HepG2 (cell line): ENCODE results near the gene MCF2L. TPM values are rescaled to one million over a fixed set of nuclear protein-coding genes. Genes with fewer than 3 reads are reported as not detected.

Source experiments
- ATAC-seq: fragments of 200-7000 bp; cut with Tn5 transposase; 3 replicates; pipeline ENCODE4 v1.9.1; 2020; ENCODE audit warnings: mild to moderate bottlenecking, moderate library complexity
- BruUV-seq: library from RNA; stranded (reverse); fragments of 400-500 nt; replicated peaks from 2 replicates; lab custom pipeline; 2021; lab: Mats Ljungman, UMichigan
- CTCF ChIA-PET: fragments of 300-600 bp; formaldehyde crosslinking; extraction: SDS; loops from one replicate; lab custom pipeline; 2021; ENCODE audit warnings: low total read pairs, inconsistent platforms, low intra/inter-chr PET ratio; lab: Yijun Ruan, JAX
- POLR2A ChIA-PET: fragments of 350-600 bp; sonication (Branson Sonifier 250); formaldehyde crosslinking; loops from one replicate; lab custom pipeline; 2020; ENCODE audit warnings: antibody characterized with exemption, inconsistent platforms; lab: Yijun Ruan, JAX
- DNase-seq: peaks from one replicate; pipeline ENCODE4 v3.0.0-alpha.2; 2015; ENCODE audit warnings: low spot score
- FAIRE-seq: peaks from 3 replicates; lab custom pipeline; 2011; peaks lifted over from hg19 to GRCh38; lab: Jason Lieb, UNC
- H2AFZ ChIP-seq: one replicate; pipeline ENCODE4 v1.6.1; 2011; ENCODE audit warnings: low read length, inconsistent platforms
- H3K27ac ChIP-seq: fragments of 300-600 bp; 3 replicates; pipeline ENCODE4 v1.8.0; 2011; ENCODE audit warnings: mixed run types, mild to moderate bottlenecking, mixed read lengths, low read length, inconsistent platforms; ENCODE audit not compliant: insufficient read depth; ENCODE audit errors: extremely low read length
- H3K27me3 ChIP-seq, 2 experiments: fragments of 200-600 bp in 1 of 2; 2 replicates in 1 of 2; 3 replicates in 1 of 2; pipeline versions ENCODE4 v1.6.0 to v1.8.0; 2011; ENCODE audit warnings: low read length in 2 of 2, mild to moderate bottlenecking in 2 of 2, moderate library complexity in 2 of 2, inconsistent platforms in 1 of 2; ENCODE audit not compliant: insufficient read depth in 2 of 2, control insufficient read depth in 1 of 2
- H3K36me3 ChIP-seq, 2 experiments: fragments of 200-600 bp in 1 of 2; replicated peaks in 1 of 2; 2 replicates in 1 of 2; 3 replicates in 1 of 2; pipeline versions ENCODE4 v1.5.1 to v1.8.0; 2011; ENCODE audit warnings: low read length in 2 of 2, inconsistent platforms in 1 of 2; ENCODE audit not compliant: insufficient read depth in 2 of 2, control insufficient read depth in 1 of 2
- H3K4me1 ChIP-seq: 2 replicates; pipeline ENCODE4 v1.5.1; 2012; ENCODE audit warnings: low read length, inconsistent platforms; ENCODE audit not compliant: insufficient read depth
- H3K4me2 ChIP-seq: 2 replicates; pipeline ENCODE4 v1.6.0; 2011; ENCODE audit warnings: low read depth, low read length, inconsistent platforms
- H3K4me3 ChIP-seq, 3 experiments: fragments of 200-600 bp in 1 of 3; sonication (generic), shearing (Covaris generic) in 1 of 3; replicated peaks in 1 of 3; 2 replicates each; pipeline ENCODE4 v1.5.1; 2011 to 2016; ENCODE audit warnings: low read length in 3 of 3, inconsistent platforms in 2 of 3, low read depth in 2 of 3, mild to moderate bottlenecking in 2 of 3, control low read depth in 1 of 3, mixed read lengths in 1 of 3; ENCODE audit not compliant: insufficient read depth in 1 of 3
- H3K79me2 ChIP-seq: one replicate; pipeline ENCODE4 v1.6.1; 2011; ENCODE audit warnings: low read length, inconsistent platforms; ENCODE audit not compliant: insufficient read depth
- H3K9ac ChIP-seq: 2 replicates; pipeline ENCODE4 v1.6.0; 2011; ENCODE audit warnings: mild to moderate bottlenecking, low read depth, low read length, inconsistent platforms; ENCODE audit not compliant: insufficient read depth
- H3K9me3 ChIP-seq: 2 replicates; pipeline ENCODE4 v1.5.1; 2012; ENCODE audit warnings: mild to moderate bottlenecking, low read length
- H4K20me1 ChIP-seq: 2 replicates; pipeline ENCODE4 v1.6.0; 2011; ENCODE audit warnings: inconsistent platforms, mild to moderate bottlenecking, low read length, moderate library complexity; ENCODE audit not compliant: insufficient read depth
- HNRNPL ChIP-seq: fragments of 200-400 bp; formaldehyde crosslinking; IDR thresholded peaks from 2 replicates; pipeline ENCODE4 v1.6.1; 2017; ENCODE audit warnings: mild to moderate bottlenecking, low read depth, low read length
- JUNB ChIP-seq: sonication (generic); formaldehyde crosslinking; IDR thresholded peaks from 2 replicates; pipeline ENCODE4 v1.8.0; 2022; ENCODE audit warnings: missing genetic modification reagents, mild to moderate bottlenecking, borderline replicate concordance
- NFE2L1 ChIP-seq: sonication (generic); formaldehyde crosslinking; IDR thresholded peaks from 2 replicates; pipeline ENCODE4 v1.4.0; 2020; ENCODE audit warnings: missing genetic modification reagents, mild to moderate bottlenecking, borderline replicate concordance
- SCMH1 ChIP-seq: sonication (generic); formaldehyde crosslinking; IDR thresholded peaks from 2 replicates; pipeline ENCODE4 v1.9.0; 2021; ENCODE audit warnings: missing genetic modification reagents, mild to moderate bottlenecking, borderline replicate concordance
- ZNF337 ChIP-seq: sonication (generic); formaldehyde crosslinking; IDR thresholded peaks from 2 replicates; pipeline ENCODE4 v1.5.1; 2020; ENCODE audit warnings: missing genetic modification reagents, low read depth, mild to moderate bottlenecking, borderline replicate concordance
- ZNF616 ChIP-seq: sonication (generic); formaldehyde crosslinking; IDR thresholded peaks from 2 replicates; pipeline ENCODE4 v1.5.0; 2020; ENCODE audit warnings: low read depth, mild to moderate bottlenecking, missing genetic modification reagents
- ZNF772 ChIP-seq: sonication (generic); formaldehyde crosslinking; IDR thresholded peaks from 2 replicates; pipeline ENCODE4 v1.5.0; 2020; ENCODE audit warnings: mild to moderate bottlenecking, missing genetic modification reagents
- ZNF782 ChIP-seq: sonication (generic); formaldehyde crosslinking; IDR thresholded peaks from 2 replicates; pipeline ENCODE4 v1.4.0; 2020; ENCODE audit warnings: missing genetic modification reagents, mild to moderate bottlenecking, borderline replicate concordance
- WGBS: methylation state at CpG from one replicate; pipeline ENCODE4 v1.1.6; 2017; ENCODE audit warnings: low lambda C conversion rate; 5-methylcytosine and 5-hydroxymethylcytosine counted together
- in situ Hi-C: cut with HindIII; loops from 2 replicates; pipeline ENCODE4 v1.10.0; 2017; ENCODE audit warnings: low pct_unique_long_range_greater_than_20kb; ENCODE audit not compliant: extremely low pct_ligation_motif_present
- intact Hi-C: fragments of 100-400 bp; cut with micrococcal nuclease; formaldehyde crosslinking; loops from one replicate; pipeline ENCODE4 v1.10.0; 2022; ENCODE audit not compliant: unreplicated experiment
- polyA plus RNA-seq, 8 experiments: library from polyadenylated mRNA; depleted of rRNA in 3 of 8; stranded (reverse) in 7 of 8; unstranded in 1 of 8; fragments of >200 nt; fragmentation: Illumina TruSeq in 4 of 8; extraction: Trizol in 4 of 8; gene quantifications; 2 replicates each; pipeline versions ENCODE4 v1.2.1 to v1.2.3, GENCODE V29; 2011 to 2016; ENCODE audit warnings: low read depth in 4 of 8, missing spikeins in 1 of 8, mixed read lengths in 1 of 8; ENCODE audit not compliant: insufficient read depth in 1 of 8
- total RNA-seq, 5 experiments: library from RNA; depleted of rRNA; stranded (reverse); fragments of >200 nt; fragmentation: Illumina TruSeq; extraction: Trizol; gene quantifications; 2 replicates each; pipeline ENCODE4 v1.2.3, GENCODE V29; 2016; ENCODE audit warnings: low read depth in 1 of 5
- TF ChIP-seq, protein P1 (sequence below): sonication (generic); formaldehyde crosslinking; IDR thresholded peaks from 2 replicates; pipeline ENCODE4 v1.5.1; 2020; ENCODE audit warnings: mild to moderate bottlenecking, missing genetic modification reagents, moderate library complexity
- TF ChIP-seq, protein P2 (sequence below): sonication (generic); formaldehyde crosslinking; IDR thresholded peaks from 2 replicates; pipeline ENCODE4 v1.4.0; 2020; ENCODE audit warnings: missing genetic modification reagents
- TF ChIP-seq, protein P3 (sequence below), 2 experiments: sonication (generic) in 1 of 2; formaldehyde crosslinking in 1 of 2; IDR thresholded peaks; 2 replicates each; pipeline versions ENCODE4 v1.4.0 to v1.6.1; 2016 to 2020; ENCODE audit warnings: borderline replicate concordance in 1 of 2, low read depth in 1 of 2, mild to moderate bottlenecking in 1 of 2, missing genetic modification reagents in 1 of 2

Gene MCF2L
- total and polyA plus RNA-seq, 2 of the 13 experiments (the other 11 are each of a cell fraction or from before 2014, with no cell fraction given), result 19.4 to 28.4 TPM

DNA sequence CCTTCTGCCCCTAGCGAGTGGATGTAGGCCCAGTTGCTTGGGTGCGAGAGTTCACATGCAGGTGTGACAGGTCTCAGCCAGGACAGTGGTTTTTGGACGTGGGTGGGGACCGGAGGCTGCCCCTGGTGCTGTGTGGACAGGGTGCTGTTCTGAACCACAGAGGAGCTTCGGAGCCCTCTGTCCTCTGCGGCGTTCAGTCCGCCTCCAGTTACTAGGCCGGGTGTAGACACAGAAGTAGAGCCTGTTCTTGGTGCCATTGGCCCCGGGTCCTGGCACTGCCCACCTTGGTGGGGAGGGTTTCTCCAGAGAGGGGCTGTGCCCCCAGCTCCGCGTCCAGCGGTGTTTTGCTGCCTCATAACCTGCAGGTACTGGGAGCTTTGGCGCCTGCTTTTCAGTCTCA lies 52.4 kb downstream of the MCF2L start (continued):
- TF ChIP-seq, protein P1, sequence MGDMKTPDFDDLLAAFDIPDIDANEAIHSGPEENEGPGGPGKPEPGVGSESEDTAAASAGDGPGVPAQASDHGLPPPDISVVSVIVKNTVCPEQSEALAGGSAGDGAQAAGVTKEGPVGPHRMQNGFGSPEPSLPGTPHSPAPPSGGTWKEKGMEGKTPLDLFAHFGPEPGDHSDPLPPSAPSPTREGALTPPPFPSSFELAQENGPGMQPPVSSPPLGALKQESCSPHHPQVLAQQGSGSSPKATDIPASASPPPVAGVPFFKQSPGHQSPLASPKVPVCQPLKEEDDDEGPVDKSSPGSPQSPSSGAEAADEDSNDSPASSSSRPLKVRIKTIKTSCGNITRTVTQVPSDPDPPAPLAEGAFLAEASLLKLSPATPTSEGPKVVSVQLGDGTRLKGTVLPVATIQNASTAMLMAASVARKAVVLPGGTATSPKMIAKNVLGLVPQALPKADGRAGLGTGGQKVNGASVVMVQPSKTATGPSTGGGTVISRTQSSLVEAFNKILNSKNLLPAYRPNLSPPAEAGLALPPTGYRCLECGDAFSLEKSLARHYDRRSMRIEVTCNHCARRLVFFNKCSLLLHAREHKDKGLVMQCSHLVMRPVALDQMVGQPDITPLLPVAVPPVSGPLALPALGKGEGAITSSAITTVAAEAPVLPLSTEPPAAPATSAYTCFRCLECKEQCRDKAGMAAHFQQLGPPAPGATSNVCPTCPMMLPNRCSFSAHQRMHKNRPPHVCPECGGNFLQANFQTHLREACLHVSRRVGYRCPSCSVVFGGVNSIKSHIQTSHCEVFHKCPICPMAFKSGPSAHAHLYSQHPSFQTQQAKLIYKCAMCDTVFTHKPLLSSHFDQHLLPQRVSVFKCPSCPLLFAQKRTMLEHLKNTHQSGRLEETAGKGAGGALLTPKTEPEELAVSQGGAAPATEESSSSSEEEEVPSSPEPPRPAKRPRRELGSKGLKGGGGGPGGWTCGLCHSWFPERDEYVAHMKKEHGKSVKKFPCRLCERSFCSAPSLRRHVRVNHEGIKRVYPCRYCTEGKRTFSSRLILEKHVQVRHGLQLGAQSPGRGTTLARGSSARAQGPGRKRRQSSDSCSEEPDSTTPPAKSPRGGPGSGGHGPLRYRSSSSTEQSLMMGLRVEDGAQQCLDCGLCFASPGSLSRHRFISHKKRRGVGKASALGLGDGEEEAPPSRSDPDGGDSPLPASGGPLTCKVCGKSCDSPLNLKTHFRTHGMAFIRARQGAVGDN, result peak; percentile 33; the same call in 1 of the 2 replicates
- TF ChIP-seq SCMH1 (CRISPR knock-in tag), result no peak
- 0 out of 2 replicates have a peak, but pooled peaks have one; percentile 19 for TF ChIP-seq HNRNPL
- TF ChIP-seq ZNF616 (CRISPR knock-in tag), result no peak

DNA sequence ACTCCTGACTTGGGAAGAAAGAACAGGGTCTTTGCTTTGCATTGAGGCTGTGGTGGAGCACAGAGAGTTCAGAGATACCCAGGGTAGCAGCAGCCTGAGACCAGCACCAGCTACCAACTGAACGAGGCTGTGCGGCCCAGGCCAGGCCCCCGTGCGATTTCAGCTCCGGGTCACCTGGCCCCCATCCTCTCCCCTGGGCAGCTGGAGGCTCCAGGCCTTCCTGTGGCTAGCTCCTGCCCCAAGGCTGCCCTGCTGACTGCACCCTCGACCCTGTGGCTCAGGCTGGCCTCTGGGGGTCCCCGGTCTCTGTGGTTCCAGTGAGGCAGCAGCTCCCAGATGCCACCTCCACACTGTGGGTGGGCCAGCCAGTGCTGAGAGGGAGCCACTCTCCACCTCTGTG lies 52.8 kb downstream of the MCF2L start:
- WGBS, result 90% methylated on average over 2 of the region's 7 CpGs
- ChIA-PET POLR2A (interaction anchor here (1.0 to 4.0 kb wide), 6 partner anchors 20 to 78 kb away, joined by 3 to 18 read pairs (median 5); no protein-coding TSS in a partner anchor), CTCF (no interaction called here)
- intact Hi-C loops, result loop anchor here (1.0 to 5.0 kb wide), 3 partner anchors 12 to 71 kb away; no protein-coding TSS in a partner anchor
- Histone ChIP-seq H3K79me2 (no peaks in the 10 kb centered on the region), H3K4me2 (peak overlapping the region; percentile 55), H3K36me3 (peaks cover 5 to 28% of the 10 kb centered on the region in 2 experiments), H3K27me3 (no peaks in the 10 kb centered on the region), H3K4me3 (peak overlapping the region in 2 of 3 experiments; percentile 8; a peak in 2 of 6 replicates), H4K20me1 (no peaks in the 10 kb centered on the region), H3K9me3 (no peaks in the 10 kb centered on the region), H3K4me1 (peaks cover 46% of the 10 kb centered on the region), H3K9ac (peak overlapping the region; percentile 72), H3K27ac (peak overlapping the region; percentile 85), H2AFZ (no peak overlapping the region)
- FAIRE-seq (no peak), ATAC-seq (peak; percentile 2), DNase-seq (no peak)
- in situ Hi-C loops, result no loop called here
- BruUV-seq, result TSS peak; percentile 47
- TF ChIP-seq NFE2L1 (CRISPR knock-in tag) (no peak), ZNF337 (no peak), JUNB (no peak), ZNF782 (no peak), ZNF772 (0 out of 2 replicates have a peak, but pooled peaks have one; percentile 2)
- TF ChIP-seq, protein P2, sequence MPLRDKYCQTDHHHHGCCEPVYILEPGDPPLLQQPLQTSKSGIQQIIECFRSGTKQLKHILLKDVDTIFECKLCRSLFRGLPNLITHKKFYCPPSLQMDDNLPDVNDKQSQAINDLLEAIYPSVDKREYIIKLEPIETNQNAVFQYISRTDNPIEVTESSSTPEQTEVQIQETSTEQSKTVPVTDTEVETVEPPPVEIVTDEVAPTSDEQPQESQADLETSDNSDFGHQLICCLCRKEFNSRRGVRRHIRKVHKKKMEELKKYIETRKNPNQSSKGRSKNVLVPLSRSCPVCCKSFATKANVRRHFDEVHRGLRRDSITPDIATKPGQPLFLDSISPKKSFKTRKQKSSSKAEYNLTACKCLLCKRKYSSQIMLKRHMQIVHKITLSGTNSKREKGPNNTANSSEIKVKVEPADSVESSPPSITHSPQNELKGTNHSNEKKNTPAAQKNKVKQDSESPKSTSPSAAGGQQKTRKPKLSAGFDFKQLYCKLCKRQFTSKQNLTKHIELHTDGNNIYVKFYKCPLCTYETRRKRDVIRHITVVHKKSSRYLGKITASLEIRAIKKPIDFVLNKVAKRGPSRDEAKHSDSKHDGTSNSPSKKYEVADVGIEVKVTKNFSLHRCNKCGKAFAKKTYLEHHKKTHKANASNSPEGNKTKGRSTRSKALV (CRISPR knock-in tag), result no peak
- TF ChIP-seq, protein P3, sequence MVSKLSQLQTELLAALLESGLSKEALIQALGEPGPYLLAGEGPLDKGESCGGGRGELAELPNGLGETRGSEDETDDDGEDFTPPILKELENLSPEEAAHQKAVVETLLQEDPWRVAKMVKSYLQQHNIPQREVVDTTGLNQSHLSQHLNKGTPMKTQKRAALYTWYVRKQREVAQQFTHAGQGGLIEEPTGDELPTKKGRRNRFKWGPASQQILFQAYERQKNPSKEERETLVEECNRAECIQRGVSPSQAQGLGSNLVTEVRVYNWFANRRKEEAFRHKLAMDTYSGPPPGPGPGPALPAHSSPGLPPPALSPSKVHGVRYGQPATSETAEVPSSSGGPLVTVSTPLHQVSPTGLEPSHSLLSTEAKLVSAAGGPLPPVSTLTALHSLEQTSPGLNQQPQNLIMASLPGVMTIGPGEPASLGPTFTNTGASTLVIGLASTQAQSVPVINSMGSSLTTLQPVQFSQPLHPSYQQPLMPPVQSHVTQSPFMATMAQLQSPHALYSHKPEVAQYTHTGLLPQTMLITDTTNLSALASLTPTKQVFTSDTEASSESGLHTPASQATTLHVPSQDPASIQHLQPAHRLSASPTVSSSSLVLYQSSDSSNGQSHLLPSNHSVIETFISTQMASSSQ (IDR thresholded peaks at IDR 0.05; ENCODE audit: low read depth), result no peak
- TF ChIP-seq, protein P3 (CRISPR knock-in tag; IDR thresholded peaks at IDR 0.05; ENCODE audit: borderline replicate concordance), result 0 out of 2 replicates have a peak, but pooled peaks have one; percentile 14
